GM08714 (cell line): ENCODE data around the gene THSD4.

Experiments
- H3K4me3 ChIP-seq: fragments of 200-500 bp; sonication (Bioruptor generic); 2 replicates; pipeline ENCODE4 v1.5.1; 2014; ENCODE audit warnings: mild to moderate bottlenecking, low read length, inconsistent platforms
- ZNF274 ChIP-seq: IDR thresholded peaks from 2 replicates; pipeline ENCODE4 v1.6.1; 2012; ENCODE audit warnings: mild to moderate bottlenecking, low read depth, low read length

The THSD4 gene

GRCh38 chr15:71773206-71773859, 658.1 kb downstream of the THSD4 start:
- no peak overlapping the region for H3K4me3 ChIP-seq
- TF ChIP-seq ZNF274 = no peak

GRCh38 chr15:71775856-71776255, 660.6 kb downstream of the THSD4 start:
- no peak overlapping the region for H3K4me3 ChIP-seq
- no peak for TF ChIP-seq ZNF274

- H3K4me3 ChIP-seq = no peak overlapping the region
- TF ChIP-seq ZNF274 = no peak
Observed at GRCh38 chr15:71776304-71776703, 661.0 kb downstream of the THSD4 start.

- no peak overlapping the region for H3K4me3 ChIP-seq
Observed at GRCh38 chr15:71777216-71777943, 662.1 kb downstream of the THSD4 start.

GRCh38 chr15:71779073-71779797, 664.0 kb downstream of the THSD4 start:
- no peak overlapping the region for H3K4me3 ChIP-seq
- no peak for TF ChIP-seq ZNF274

More at GRCh38 chr15:71777216-71777943, 662.1 kb downstream of the THSD4 start:
- no peak for TF ChIP-seq ZNF274

GRCh38 chr15:71780115-71780976, 665.1 kb downstream of the THSD4 start:
- no peak overlapping the region for H3K4me3 ChIP-seq
- TF ChIP-seq ZNF274 = no peak

- H3K4me3 ChIP-seq = no peak overlapping the region
- TF ChIP-seq ZNF274 = no peak
Observed at GRCh38 chr15:71781179-71781964, 666.1 kb downstream of the THSD4 start.

GRCh38 chr15:71781965-71782265, 666.6 kb downstream of the THSD4 start:
- TF ChIP-seq ZNF274 = no peak
- H3K4me3 ChIP-seq = no peak overlapping the region

GRCh38 chr15:71782422-71783165, 667.3 kb downstream of the THSD4 start:
- no peak overlapping the region for H3K4me3 ChIP-seq

GRCh38 chr15:71784719-71785118, 669.4 kb downstream of the THSD4 start:
- no peak overlapping the region for H3K4me3 ChIP-seq
- no peak for TF ChIP-seq ZNF274

More at GRCh38 chr15:71782422-71783165, 667.3 kb downstream of the THSD4 start:
- TF ChIP-seq ZNF274 = no peak

GRCh38 chr15:71785996-71786395, 670.7 kb downstream of the THSD4 start:
- no peak for TF ChIP-seq ZNF274
- H3K4me3 ChIP-seq = no peak overlapping the region

- no peak overlapping the region for H3K4me3 ChIP-seq
- TF ChIP-seq ZNF274 = no peak
Observed at GRCh38 chr15:71786673-71787072, 671.4 kb downstream of the THSD4 start.

- H3K4me3 ChIP-seq = no peak overlapping the region
- TF ChIP-seq ZNF274 = no peak
Observed at GRCh38 chr15:71788646-71789579, 673.6 kb downstream of the THSD4 start.
